Erythroblast (primary cell): ENCODE results near the gene TRAFD1.

Experiments used
- GATA1 ChIP-seq: IDR thresholded peaks from 2 replicates; pipeline ENCODE4 v1.6.1; 2011; ENCODE audit warnings: low read depth, mild to moderate bottlenecking, control low read depth, low read length, moderate library complexity
- POLR2A ChIP-seq: IDR thresholded peaks from 2 replicates; pipeline ENCODE4 v1.6.1; 2011; ENCODE audit warnings: mild to moderate bottlenecking, low read length

DNA sequence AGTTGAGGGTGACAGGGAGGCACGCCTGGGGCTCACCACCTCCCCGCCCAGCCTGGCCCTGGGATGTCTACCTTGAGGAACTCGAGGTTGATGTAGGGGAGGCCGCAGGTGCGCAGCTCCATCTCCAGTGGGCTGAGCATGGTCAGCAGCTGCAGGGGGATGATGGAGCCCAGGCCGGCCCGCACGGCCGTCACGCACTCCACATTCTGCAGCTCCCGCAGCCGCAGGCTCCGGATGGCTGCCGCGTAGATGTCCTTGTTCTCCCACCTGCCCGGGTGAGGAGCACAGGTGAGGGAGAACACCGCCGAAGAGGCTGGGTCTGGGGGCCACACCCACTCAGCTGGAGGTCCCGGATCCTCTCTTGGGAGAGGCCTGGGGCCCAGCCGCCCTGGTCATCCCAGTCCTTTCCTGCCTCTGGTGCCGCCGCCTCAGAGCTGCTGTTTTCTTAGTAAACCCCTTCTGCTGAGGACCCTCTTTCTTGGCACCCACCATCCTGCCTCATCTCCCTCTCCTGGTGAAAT lies 38.2 kb downstream of the TRAFD1 start:
- TF ChIP-seq POLR2A, result no peak
- no peak for TF ChIP-seq GATA1
